ENCODE measurements around the gene B4GALT4.

B4GALT4 gene

DNA sequence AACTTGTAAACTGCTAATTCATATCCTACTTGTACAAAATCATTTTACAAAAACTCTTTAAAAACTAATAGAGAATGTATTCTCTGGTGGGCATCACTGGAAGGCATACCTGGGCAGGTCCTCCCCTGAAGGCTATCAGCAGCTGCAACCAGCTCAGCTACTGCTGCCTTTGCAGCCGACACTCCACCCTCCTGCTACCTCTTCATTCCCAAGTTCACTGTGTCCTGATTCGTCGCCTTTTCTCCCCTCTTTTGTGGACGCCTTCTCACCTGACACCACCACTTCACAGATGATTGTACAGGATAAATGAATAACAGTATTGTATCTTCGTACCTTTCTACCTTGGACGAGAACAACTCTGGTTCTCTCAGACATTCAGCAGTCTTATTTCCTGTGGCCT is 28.9 kb downstream of the B4GALT4 start:
- FAIRE-seq (no peak), DNase-seq (ENCODE audit: insufficient read length, low spot score) (no peak)
- TF ChIP-seq, protein P1, sequence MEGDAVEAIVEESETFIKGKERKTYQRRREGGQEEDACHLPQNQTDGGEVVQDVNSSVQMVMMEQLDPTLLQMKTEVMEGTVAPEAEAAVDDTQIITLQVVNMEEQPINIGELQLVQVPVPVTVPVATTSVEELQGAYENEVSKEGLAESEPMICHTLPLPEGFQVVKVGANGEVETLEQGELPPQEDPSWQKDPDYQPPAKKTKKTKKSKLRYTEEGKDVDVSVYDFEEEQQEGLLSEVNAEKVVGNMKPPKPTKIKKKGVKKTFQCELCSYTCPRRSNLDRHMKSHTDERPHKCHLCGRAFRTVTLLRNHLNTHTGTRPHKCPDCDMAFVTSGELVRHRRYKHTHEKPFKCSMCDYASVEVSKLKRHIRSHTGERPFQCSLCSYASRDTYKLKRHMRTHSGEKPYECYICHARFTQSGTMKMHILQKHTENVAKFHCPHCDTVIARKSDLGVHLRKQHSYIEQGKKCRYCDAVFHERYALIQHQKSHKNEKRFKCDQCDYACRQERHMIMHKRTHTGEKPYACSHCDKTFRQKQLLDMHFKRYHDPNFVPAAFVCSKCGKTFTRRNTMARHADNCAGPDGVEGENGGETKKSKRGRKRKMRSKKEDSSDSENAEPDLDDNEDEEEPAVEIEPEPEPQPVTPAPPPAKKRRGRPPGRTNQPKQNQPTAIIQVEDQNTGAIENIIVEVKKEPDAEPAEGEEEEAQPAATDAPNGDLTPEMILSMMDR (IDR thresholded peaks at IDR 0.05; ENCODE audit: insufficient read depth, missing control alignments): no peak

DNA sequence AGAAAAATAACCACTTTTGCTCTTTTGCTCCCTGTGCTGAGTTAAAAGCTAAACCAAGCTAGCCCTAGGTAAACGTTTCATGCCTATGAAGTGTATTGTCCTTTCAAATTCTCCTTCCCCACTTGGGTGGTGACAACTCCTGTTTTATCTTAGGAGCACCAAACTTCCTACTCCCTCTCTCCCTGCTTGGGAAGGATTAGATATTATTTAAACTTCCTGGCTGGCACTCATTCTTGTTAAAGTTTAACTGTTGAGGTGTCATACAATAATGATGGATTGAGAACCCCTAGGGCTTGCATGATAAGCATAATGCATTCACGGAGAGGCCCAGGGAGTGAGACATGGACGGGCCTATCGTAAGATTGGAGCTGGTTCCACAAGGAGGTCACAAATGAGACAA is 29.5 kb downstream of the B4GALT4 start:
- TF ChIP-seq, protein P1 (IDR thresholded peaks at IDR 0.05; ENCODE audit: insufficient read depth, missing control alignments): no peak
- no peak for FAIRE-seq
- no peak for DNase-seq (ENCODE audit: insufficient read length, low spot score)

DNA sequence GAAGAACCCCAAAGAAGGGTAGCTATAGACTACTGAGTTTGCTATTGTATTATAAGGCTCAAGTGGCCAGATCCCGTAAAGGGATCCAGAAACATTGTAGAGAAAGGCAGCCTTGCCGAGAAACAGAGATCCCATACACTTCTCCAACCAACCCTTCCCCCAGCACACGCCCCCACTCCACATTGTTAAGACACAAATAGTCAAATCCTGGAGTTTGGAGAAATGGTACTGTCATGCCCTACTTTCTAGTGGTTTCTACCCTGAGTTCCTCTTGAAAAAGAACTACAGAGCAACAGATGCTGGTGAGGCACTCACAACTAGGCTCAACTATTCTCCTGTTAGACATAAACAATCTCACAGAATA is 33.2 kb downstream of the B4GALT4 start:
- DNase-seq (ENCODE audit: insufficient read length, low spot score) (no peak), FAIRE-seq (no peak)
- TF ChIP-seq, protein P1 (IDR thresholded peaks at IDR 0.05; ENCODE audit: insufficient read depth, missing control alignments): no peak

DNA sequence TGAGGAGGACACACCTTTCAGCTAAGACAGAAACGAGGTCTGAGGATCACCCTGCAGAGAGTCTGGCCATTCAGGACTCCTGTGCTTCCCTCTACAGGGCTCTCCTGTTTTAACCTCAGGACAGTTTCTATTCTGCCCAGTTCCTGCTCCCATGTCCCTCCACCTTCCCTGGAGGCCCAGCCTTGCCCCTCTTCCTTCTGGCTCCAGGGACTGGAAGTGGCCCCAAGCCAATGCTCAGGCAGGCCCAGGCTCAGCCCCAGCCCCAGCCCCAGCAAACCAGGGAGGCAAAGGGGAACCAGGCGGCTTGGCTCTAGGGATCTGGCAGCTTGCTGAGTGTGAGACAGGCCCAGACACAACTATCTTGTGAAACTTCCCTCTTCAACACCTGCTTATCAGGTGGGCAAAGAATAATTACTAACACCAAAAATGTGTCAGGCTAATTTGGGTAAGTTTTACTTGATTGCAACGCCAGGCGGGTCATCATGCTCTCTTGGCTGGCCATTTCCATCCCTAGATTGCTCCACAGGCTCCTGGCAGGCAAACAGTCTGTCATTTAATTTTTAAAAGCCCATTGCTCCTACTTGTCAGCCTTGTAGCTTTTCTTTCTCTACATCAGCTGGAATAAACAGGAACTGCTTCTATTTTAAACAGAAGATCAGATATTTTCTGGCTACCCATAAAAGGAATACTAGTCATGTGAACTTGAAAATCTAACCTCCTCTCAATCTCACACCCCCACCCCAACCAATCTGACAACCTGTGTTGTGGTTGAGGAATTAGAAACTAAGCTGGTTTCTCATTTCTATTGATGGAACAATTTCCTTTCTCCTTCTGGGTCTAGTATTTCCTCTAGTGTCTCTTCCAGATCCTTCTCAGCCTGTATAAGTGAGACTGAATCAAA is 33.8 kb downstream of the B4GALT4 start:
- TF ChIP-seq, protein P1 (IDR thresholded peaks at IDR 0.05; ENCODE audit: insufficient read depth, missing control alignments): no peak
- FAIRE-seq: no peak
- no peak for DNase-seq (ENCODE audit: insufficient read length, low spot score)

DNA sequence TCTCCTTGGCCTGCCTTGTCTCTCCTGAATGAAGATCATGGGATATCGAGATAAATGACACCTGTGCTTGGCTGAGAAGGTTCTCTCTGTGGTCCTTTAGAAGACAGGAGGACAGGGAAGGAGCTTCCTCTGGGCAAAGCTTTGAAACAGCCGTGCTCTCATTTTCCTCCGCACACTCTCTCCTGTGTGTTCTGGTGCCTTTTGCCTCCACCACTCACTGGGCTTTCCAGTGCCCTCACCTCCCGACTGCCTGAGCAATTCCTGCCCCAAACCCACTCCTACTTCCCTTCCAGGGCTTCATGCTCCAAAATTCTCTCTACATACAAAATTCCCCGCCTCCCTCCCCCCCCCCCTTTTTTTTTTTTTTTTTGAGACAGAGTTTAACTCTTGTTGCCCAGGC is 35.0 kb downstream of the B4GALT4 start:
- TF ChIP-seq, protein P1 (IDR thresholded peaks at IDR 0.05; ENCODE audit: insufficient read depth, missing control alignments): no peak
- DNase-seq (ENCODE audit: insufficient read length, low spot score) (no peak), FAIRE-seq (no peak)

DNA sequence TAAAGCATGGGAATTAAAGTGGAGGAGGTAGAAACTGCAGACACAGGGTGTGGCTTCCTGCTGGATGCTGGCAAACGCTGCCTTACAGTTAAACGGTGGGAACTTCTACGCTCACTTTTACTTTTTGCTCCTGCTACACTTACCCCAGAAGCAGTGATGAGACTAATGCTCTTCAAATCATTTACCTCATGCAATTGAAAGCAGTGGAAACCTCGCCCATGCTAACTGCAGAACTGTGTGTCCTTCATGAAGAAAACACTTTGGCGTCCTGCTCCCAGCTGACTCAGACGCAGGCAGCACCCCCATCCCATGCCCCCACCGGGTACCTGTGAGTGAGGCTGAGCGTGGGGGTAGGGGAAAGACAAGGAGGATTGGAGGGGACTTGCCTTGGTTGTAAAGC is 35.5 kb downstream of the B4GALT4 start:
- no peak for DNase-seq (ENCODE audit: insufficient read length, low spot score)
- TF ChIP-seq, protein P1 (IDR thresholded peaks at IDR 0.05; ENCODE audit: insufficient read depth, missing control alignments): no peak
- FAIRE-seq: no peak

DNA sequence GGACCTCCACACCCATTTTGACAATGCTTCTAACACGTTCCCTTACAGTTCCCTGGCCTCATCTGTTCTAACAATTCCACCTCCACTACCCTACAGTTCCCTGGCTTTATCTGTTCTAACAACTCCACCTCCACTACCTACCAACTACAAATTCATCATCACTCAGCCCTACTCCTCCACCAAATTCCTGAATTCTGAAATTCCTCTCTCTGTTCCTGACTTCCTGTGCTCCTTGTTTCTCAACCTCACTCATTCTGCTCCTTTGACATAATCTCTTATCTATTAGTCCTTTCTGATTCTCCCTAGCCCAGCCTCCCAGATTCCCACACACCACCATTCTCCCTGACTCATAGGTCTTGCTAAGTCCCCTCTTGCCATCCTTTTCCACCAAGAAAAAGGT is 44.8 kb downstream of the B4GALT4 start:
- TF ChIP-seq, protein P1 (IDR thresholded peaks at IDR 0.05; ENCODE audit: insufficient read depth, missing control alignments): no peak
- DNase-seq (ENCODE audit: insufficient read length, low spot score) (no peak), FAIRE-seq (no peak)
